Stimulated activated CD8-positive, alpha-beta memory T cell treated with anti-CD3 and anti-CD28 coated beads, Interleukin-12 subunit alpha, Interleukin-12 subunit beta, amount 100 ng/mL, for 24 hours (primary cell): ENCODE data around the gene PTBP3.
"Not testable (repeated sequence)": the region's sequence is repeated elsewhere in the genome, so short reads cannot be mapped to it uniquely, and the experiment has no call there.

Experiments
- DNase-seq: peaks from one replicate; pipeline ENCODE4 v3.0.0-alpha.2; 2020; ENCODE audit errors: extremely low read depth

The PTBP3 gene

DNA sequence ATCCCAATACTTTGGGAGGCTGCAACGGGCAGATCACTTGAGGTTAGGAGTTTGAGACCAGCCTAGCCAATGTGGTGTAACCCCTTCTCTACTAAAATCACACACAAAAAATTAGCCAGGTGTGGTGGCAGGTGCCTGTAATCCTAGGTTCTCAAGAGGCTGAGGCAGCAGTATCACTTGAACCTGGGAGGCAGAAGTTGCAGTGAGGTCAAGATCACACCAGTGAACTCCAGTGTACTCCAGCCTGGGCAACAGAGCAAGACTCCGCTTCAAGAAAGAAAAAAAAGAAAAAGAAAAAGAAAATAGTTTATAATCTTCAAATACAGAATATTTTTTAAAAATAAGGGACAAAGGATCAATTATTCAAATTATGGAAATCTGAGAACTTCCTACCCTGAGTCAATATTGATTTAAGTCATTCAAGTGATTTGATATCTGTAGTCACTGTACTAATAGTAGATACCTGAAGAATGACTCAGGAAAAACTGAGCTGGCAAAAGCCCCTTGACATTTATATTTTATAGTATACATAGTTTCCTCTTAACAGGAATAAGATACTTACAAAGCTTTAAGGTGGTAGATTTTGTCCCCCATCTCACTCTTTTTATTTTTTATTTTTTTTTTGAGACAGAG lies 61.8 kb downstream of the PTBP3 start:
- no peak for DNase-seq

GRCh38 chr9:112268413-112268812 lies 65.0 kb downstream of the PTBP3 start:
- DNase-seq = no peak

DNA sequence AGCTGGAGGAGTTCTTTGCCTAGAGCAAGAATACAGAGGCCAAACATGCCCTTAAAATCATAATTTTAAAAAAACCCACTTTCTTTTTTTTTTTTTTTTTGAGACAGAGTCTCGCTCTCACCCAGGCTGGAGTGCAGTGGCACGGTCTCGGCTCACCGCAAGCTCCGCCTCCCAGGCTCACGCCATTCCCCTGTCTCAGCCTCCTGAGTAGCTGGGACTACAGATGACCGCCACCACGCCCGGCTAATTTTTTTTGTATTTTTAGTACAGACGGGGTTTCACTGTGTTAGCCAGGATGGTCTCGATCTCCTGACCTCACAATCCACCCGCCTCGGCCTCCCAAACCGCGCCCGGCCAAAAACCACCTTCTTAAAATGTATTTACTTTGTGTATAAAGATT lies 66.3 kb downstream of the PTBP3 start:
- not testable (repeated sequence) for DNase-seq

DNA sequence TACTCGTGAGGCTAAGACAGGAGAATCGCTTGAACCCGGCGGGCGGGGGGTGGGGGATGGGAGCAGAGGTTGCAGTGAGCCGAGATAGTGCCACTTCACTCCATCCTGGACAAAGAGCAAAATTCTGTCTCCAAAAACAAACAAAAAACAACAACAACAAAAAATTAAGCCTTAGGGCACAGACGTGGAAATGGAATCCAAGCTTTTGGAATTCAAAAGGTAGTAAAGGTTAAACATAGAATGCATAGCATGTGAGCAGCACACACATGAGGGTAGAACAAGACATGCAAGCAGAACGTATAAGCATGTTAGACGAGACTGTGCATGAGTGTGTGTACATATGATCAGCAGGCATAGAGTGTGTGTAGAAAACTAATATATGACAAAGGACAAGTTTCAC lies 68.0 kb downstream of the PTBP3 start:
- no peak for DNase-seq

DNA sequence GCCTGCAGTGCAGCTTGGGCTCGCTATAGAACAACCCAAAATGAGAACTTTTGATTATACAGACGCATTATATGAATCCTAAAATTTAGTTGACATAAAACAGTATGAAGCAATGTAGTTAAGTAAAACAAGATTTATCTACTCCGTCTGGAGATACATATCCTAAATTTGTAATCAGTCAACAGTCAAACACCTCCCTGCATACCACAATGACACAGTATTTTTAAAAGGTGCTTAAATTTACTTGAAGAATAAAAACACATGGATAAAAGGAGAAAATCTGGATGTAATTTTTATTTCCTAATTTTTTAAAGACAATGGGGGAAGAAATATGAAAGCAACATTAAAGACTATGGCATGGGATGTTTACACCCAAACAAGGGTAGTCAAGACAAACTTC lies 70.8 kb downstream of the PTBP3 start:
- DNase-seq = no peak

DNA sequence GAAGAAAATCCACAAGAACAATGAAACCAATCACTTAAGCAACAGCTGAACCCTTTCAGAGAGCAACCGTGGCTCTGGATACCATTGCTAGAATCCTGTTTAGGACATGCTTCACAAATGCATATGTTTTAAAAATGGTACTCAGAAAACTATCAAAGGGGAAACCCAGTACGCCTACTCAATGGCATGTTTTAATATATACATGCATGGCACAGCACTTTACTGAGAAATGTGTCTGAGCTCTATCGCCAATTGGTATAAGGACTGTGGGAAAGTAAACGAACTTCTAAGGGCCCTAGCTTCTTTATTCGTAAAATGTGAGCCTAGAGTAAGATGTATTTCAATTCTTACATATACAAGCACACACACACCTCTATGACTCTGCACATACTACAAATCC lies 72.3 kb downstream of the PTBP3 start:
- no peak for DNase-seq

- DNase-seq = no peak
Measured at GRCh38 chr9:112258106-112258505, 75.3 kb downstream of the PTBP3 start.

- DNase-seq = no peak
Measured at GRCh38 chr9:112252194-112252593, 81.2 kb downstream of the PTBP3 start.

DNA sequence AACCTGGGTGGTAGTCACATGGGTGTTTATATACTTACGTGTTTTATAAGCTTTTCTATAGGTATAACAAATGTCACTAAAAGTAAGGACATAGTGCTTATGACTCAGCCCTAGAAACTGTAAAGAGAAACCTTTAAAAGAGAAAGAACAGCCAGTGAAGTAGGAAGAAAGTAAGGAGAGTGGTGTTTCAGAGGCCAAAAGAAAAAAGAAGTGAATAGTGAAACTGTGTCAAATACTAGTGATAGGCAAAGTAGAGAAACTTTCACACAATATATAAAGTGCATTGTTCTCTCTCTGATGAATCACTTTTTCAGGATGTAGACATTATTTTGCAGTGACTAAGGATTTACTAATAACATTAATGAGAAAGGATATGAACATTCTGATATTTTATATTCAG lies 84.1 kb downstream of the PTBP3 start:
- DNase-seq = no peak

DNA sequence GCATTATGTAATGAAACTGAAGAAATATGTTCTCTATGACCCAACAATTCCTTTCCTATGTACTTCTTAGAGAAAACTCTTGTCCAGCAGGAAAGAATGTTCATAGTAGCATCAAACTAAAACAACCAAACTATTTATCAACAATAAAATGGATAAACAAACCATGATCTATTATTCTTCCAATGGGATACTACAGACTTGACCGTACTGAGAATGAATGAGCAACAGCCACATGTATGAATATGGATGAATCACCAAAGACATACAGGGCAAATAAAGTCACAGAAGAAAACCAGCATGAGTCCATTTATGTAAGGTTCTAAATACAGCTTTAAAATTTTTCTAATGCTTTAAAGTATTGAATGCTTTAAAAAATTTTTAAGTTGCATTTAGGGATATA lies 84.7 kb downstream of the PTBP3 start:
- no peak for DNase-seq

GRCh38 chr9:112247090-112247489 lies 86.3 kb downstream of the PTBP3 start:
- no peak for DNase-seq

DNA sequence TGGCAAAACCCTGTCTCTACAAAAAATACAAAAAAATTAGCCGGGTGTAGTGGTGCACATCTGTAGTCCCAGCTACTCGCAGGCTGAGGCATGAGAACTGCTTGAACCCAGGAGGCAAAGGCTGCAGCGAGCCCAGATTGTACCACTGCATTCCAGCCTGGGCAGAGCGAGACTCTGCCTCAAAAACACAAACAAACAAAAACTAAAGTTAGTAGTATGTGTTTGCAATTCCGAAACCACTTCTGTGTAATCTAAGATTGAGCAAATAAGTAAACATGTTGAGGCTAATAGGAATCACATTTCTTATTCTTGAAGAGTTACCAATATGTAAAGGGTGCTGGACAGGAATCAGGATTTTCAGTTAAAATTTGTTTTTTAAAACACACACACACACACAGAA lies 88.3 kb downstream of the PTBP3 start:
- DNase-seq = no peak

GRCh38 chr9:112242147-112242804 lies 91.1 kb downstream of the PTBP3 start:
- DNase-seq = no peak

GRCh38 chr9:112241491-112241890 lies 91.9 kb downstream of the PTBP3 start:
- DNase-seq = no peak

DNA sequence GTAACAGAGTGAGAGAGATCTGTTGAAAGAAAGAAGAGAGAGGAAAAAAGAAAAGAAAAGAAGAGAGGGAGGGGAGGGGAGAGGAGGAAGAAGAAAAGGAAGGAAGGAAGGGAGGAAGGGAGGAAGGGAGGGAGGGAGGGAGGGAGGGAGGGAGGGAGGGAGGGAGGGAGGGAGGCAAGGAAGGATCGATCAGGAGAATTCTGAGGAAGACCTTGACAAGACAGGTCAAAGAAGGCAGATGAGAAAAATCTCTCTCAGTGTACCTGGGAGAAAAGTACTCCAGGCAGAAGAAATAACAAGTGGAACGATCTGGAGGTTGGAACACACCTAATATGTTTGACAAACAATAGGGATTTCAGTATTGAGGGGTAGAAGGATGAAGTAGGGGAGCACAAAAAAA lies 93.7 kb downstream of the PTBP3 start:
- DNase-seq = no peak

DNA sequence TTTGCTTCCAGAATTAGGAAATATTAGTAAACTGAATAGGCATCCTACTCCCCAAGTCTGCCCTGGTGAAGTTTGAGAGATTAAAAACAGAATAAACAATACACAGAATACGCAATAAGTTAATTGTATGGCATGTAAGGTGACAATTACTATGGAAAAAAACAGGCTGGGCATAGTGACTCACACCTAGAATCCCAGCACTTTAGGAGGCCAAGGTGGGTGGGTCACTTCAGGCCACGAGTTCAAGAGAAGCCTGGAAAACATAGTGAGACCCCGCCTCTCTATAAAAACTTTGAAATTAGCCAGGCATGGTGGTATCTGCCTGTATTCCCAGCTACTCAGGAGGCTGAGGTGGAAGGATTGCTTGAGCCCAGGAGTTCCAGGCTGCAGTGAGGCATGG lies 94.1 kb downstream of the PTBP3 start:
- DNase-seq = no peak

GRCh38 chr9:112234779-112235178 lies 98.6 kb downstream of the PTBP3 start:
- DNase-seq = no peak

DNA sequence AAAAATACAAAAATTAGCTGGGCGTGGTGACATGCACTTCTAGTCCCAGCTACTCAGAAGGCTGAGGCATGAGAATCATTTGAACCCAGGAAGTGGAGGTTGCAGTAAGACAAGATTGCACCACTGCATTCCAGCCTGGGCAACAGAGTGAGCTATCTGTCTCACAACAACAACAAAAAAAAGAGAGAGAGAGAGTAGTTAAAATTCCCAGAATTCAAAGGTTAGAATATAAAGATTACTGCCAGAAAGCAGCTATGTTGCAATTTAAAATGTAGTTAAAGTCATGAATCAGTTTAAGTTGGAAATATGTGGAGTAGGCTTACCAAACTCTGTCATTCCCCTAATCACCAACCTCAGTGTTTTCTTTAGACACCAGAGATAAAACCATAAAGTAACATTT lies 99.7 kb downstream of the PTBP3 start:
- DNase-seq = no peak

- DNase-seq = no peak
Measured at GRCh38 chr9:112232233-112232632, 101.2 kb downstream of the PTBP3 start.

GRCh38 chr9:112226091-112226490 lies 107.3 kb downstream of the PTBP3 start:
- DNase-seq = no peak

DNA sequence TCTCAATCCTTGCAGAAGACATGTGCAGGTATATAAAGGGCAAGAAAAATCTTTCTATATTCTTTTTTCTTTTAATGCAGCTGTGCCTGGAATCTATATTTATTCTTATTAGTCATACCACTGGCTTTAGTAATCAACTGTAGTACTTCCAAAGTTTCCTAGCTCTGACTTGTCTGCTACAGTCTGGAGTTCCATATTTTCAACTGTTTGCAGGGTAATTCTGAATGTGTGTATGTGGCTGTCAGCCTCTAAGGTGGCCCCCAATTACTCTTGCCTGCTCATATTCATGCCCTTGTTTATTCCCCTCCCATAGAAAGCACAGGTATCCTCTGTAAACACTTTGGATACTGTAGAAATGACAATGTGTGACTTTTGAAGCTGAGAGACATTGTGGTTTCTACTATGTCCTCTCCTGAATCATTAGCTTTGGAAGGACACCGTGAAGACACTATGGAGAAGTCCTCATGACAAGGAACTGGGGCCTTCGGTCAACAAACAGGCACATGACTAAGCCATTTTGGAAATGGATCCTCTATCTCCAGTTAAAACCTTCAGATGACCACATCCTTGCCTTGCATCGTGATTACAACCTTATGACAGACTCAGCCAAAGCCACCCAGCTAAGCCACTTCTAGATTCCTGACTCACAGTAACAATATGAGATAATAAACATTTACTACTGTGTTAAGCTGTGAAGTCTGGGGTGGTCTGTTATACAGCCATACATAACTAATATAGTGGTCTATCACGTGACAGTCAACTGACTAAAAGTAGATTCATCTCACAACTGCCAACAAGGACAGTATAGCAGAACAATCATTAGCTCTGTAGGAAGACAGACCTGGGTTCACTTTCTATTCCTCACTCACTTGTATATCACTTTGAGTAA lies 108.8 kb downstream of the PTBP3 start:
- DNase-seq = no peak

- DNase-seq = no peak
Measured at GRCh38 chr9:112218908-112219307, 114.5 kb downstream of the PTBP3 start.

GRCh38 chr9:112212926-112213325 lies 120.5 kb downstream of the PTBP3 start:
- DNase-seq = no peak
